ENCODE measurements around the gene MSANTD2.
A peak's percentile ranks its signal among the peaks of the same experiment; 100 is the strongest.

Gene MSANTD2

GRCh38 chr11:124739479-124740276, 60.5 kb downstream of the MSANTD2 start, which contains the start of gene NRGN:
TSS of gene NRGN (plus strand) at chr11:124739942. CDS start at chr11:124740085, 143 bp downstream.
- DNase-seq (ENCODE audit: insufficient read length, low spot score) (peak; percentile 87), FAIRE-seq (peak; percentile 98)

- DNase-seq (ENCODE audit: insufficient read length, low spot score) (no peak), FAIRE-seq (no peak)
Measured at GRCh38 chr11:124738713-124739478, 61.3 kb downstream of the MSANTD2 start.

- FAIRE-seq (no peak), DNase-seq (ENCODE audit: insufficient read length, low spot score) (no peak)
Measured at GRCh38 chr11:124737638-124738305, 62.4 kb downstream of the MSANTD2 start.

- FAIRE-seq (no peak), DNase-seq (ENCODE audit: insufficient read length, low spot score) (no peak)
Measured at GRCh38 chr11:124736736-124737135, 63.5 kb downstream of the MSANTD2 start.

- DNase-seq (ENCODE audit: insufficient read length, low spot score) (no peak), FAIRE-seq (no peak)
Measured at GRCh38 chr11:124732230-124732629, 68.0 kb downstream of the MSANTD2 start.

- FAIRE-seq = no peak
- DNase-seq (ENCODE audit: insufficient read length, low spot score) = no peak
Measured at GRCh38 chr11:124729571-124729970, 70.6 kb downstream of the MSANTD2 start.

GRCh38 chr11:124728134-124728533, 72.1 kb downstream of the MSANTD2 start:
- FAIRE-seq (no peak), DNase-seq (ENCODE audit: insufficient read length, low spot score) (no peak)

GRCh38 chr11:124727474-124727873, 72.7 kb downstream of the MSANTD2 start:
- FAIRE-seq = no peak
- DNase-seq (ENCODE audit: insufficient read length, low spot score) = no peak

GRCh38 chr11:124725719-124726105, 74.5 kb downstream of the MSANTD2 start:
- no peak for DNase-seq (ENCODE audit: insufficient read length, low spot score)

GRCh38 chr11:124724979-124725718, 75.1 kb downstream of the MSANTD2 start:
- FAIRE-seq (no peak), DNase-seq (ENCODE audit: insufficient read length, low spot score) (no peak)

More at GRCh38 chr11:124725719-124726105, 74.5 kb downstream of the MSANTD2 start:
- FAIRE-seq = no peak

- DNase-seq (ENCODE audit: insufficient read length, low spot score) = no peak
- no peak for FAIRE-seq
Measured at GRCh38 chr11:124722176-124722575, 78.0 kb downstream of the MSANTD2 start.

GRCh38 chr11:124719534-124719933, 80.7 kb downstream of the MSANTD2 start:
- no peak for DNase-seq (ENCODE audit: insufficient read length, low spot score)
- no peak for FAIRE-seq

GRCh38 chr11:124718801-124719200, 81.4 kb downstream of the MSANTD2 start:
- FAIRE-seq (no peak), DNase-seq (ENCODE audit: insufficient read length, low spot score) (no peak)

- no peak for FAIRE-seq
Measured at GRCh38 chr11:124717786-124718651, 82.2 kb downstream of the MSANTD2 start.

GRCh38 chr11:124717421-124717785, 82.8 kb downstream of the MSANTD2 start:
- FAIRE-seq = no peak

More at GRCh38 chr11:124717786-124718651, 82.2 kb downstream of the MSANTD2 start:
- no peak for DNase-seq (ENCODE audit: insufficient read length, low spot score)

GRCh38 chr11:124716591-124716990, 83.6 kb downstream of the MSANTD2 start:
- FAIRE-seq = no peak
- no peak for DNase-seq (ENCODE audit: insufficient read length, low spot score)

More at GRCh38 chr11:124717421-124717785, 82.8 kb downstream of the MSANTD2 start:
- no peak for DNase-seq (ENCODE audit: insufficient read length, low spot score)
